Retinal pigment epithelial cell (primary cell): ENCODE data around the gene HAPSTR1.

Experiments
- DNase-seq: peaks from one replicate; pipeline ENCODE4 v3.0.0-alpha.2; 2010; ENCODE audit warnings: low read depth
- H3K4me3 ChIP-seq: 2 replicates; pipeline ENCODE4 v1.5.1; 2011; ENCODE audit warnings: mild to moderate bottlenecking, low read length, control low read depth, moderate library complexity
- TF ChIP-seq, protein P1 (sequence below): conservative IDR thresholded peaks from 2 replicates; pipeline ENCODE4 v1.5.1; 2011; ENCODE audit warnings: low read depth, low read length, control low read depth, inconsistent platforms

The HAPSTR1 gene

DNA sequence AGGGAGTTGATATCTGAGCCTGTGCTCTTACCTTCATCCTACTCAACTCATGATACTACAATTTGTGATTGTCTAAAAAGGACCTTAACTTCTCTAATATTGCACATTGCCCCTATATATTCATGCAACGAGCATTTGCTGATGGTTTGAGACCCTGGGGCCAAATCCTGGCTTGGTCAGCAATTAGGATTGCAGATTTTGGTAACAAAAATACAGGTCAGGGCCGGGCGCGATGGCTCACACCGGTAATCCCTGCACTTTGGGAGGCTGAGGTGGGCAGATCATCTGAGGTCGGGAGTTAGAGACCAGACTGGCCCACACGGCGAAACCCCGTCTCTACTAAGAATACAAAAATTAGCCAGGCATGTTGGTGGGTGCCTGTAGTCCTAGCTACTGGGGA is 35.4 kb upstream of the HAPSTR1 start:
- TF ChIP-seq, protein P1, sequence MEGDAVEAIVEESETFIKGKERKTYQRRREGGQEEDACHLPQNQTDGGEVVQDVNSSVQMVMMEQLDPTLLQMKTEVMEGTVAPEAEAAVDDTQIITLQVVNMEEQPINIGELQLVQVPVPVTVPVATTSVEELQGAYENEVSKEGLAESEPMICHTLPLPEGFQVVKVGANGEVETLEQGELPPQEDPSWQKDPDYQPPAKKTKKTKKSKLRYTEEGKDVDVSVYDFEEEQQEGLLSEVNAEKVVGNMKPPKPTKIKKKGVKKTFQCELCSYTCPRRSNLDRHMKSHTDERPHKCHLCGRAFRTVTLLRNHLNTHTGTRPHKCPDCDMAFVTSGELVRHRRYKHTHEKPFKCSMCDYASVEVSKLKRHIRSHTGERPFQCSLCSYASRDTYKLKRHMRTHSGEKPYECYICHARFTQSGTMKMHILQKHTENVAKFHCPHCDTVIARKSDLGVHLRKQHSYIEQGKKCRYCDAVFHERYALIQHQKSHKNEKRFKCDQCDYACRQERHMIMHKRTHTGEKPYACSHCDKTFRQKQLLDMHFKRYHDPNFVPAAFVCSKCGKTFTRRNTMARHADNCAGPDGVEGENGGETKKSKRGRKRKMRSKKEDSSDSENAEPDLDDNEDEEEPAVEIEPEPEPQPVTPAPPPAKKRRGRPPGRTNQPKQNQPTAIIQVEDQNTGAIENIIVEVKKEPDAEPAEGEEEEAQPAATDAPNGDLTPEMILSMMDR, result no peak
- no peak overlapping the region for H3K4me3 ChIP-seq
- DNase-seq, result no peak

DNA sequence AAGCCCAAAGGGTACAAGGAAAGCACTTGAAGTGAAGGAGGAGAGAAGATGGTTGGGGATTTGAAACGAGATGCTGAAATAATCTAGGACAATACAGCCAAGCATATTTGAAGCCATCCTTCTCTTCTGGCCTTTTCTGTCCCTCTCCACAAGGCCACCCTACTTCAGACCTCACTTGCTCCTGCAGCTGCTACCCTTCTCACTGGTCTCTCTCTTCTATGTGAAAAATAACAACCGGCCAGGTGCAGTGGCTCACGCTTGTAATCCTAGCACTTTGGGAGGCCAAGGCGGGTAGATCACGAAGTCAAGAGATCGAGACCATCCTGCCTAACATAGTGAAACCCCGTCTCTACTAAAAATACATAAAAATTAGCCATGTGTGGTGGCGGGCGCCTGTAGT is 33.2 kb upstream of the HAPSTR1 start:
- TF ChIP-seq, protein P1, result no peak
- DNase-seq, result no peak

DNA sequence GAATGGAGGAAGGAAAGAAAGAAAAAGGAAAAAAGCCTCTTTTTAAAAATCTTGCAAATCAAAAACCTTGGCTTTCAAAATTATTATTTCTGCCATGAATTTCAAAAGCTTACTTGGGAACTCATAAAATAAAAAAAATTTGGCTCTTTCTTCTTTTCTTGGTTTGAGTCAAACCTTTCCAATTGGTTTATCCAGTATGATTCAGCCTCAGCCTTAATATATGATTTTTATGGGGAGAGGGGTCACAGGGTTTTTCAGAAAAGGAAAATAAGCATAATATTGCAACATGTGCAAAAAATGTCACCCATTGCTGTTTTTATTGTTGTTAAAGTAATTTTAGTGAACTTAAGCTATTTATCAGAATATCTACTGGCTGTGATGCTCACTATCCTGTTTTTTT is 31.2 kb upstream of the HAPSTR1 start:
- TF ChIP-seq, protein P1, result no peak
- no peak overlapping the region for H3K4me3 ChIP-seq
- no peak for DNase-seq

More for the DNA sequence above, 33.2 kb upstream of the HAPSTR1 start:
- H3K4me3 ChIP-seq, result no peak overlapping the region

- H3K4me3 ChIP-seq, result no peak overlapping the region
- TF ChIP-seq, protein P1, result no peak
- DNase-seq, result no peak
Observed at GRCh38 chr16:9061358-9061813, 30.1 kb upstream of the HAPSTR1 start.

DNA sequence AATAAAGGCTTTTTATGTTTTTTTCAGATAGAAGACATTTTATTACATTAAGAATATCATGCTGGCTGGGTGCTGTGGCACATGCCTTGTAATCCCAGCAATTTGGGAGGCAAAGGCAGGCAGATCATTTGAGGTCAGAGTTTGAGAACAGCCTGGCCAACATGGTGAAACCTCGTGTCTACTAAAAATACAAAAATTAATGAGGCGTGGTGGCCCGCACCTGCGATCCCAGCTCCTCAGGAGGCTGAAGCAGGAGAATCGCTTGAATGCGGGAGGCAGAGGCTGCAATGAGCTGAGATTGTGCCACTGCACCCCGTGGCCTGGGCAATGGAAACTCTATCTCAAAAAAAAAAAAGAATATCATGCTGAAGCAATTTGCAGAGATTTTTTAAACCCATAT is 29.1 kb upstream of the HAPSTR1 start:
- no peak overlapping the region for H3K4me3 ChIP-seq
- TF ChIP-seq, protein P1, result no peak

DNA sequence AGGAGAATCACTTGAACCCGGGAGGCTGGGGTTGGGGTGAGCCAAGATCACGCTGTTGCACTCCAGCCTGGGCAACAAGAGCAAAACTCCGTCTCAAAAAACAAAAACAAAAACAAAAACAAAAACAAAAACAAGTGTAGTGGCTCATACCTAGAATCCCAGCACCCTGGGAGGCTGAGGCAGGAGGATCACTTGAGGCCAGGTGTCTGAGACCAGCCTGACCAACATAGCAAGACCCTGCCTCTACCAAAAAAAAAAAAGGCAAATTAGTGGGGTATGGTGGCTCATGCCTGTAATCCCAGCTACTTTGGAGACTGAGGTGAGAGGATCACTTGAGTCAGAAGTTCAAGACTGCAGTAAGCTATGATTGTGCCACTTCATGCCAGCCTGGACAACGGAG is 26.4 kb upstream of the HAPSTR1 start:
- TF ChIP-seq, protein P1, result no peak
- H3K4me3 ChIP-seq, result no peak overlapping the region
- no peak for DNase-seq

More for the DNA sequence above, 29.1 kb upstream of the HAPSTR1 start:
- DNase-seq, result no peak

DNA sequence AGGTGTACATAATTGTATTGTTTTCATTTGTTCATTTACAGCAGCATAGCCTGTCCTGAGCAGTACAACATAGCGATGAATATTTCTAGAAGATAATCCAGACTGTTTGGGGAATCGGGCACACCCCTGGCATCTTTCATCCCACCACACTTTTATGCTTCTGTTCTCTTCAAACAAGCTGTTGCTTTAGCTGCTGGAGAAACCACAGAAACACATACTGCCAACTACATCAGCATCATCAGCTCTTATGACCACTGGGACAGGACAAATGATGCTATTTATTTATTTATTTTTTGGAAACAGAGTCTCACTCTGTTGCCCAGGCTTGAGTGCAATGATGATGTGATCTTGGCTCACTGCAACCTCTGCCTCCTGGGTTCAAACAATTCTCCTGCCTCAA is 22.6 kb upstream of the HAPSTR1 start:
- H3K4me3 ChIP-seq, result no peak overlapping the region
- TF ChIP-seq, protein P1, result no peak
- no peak for DNase-seq
